Endothelial cell of umbilical vein (primary cell): ENCODE results near the gene FSD1L. TPM values are rescaled to one million over a fixed set of nuclear protein-coding genes. Genes with fewer than 3 reads are reported as not detected.

Experiments
- BruUV-seq: library from RNA; stranded (reverse); fragments of 400-500 nt; replicated peaks from 2 replicates; lab custom pipeline; 2021; lab: Mats Ljungman, UMichigan
- CTCF ChIA-PET: fragments of 300-600, 350-600 bp; sonication (Branson Sonifier 250); formaldehyde crosslinking; loops from one replicate; lab custom pipeline; 2021; ENCODE audit warnings: antibody characterized with exemption, inconsistent platforms; lab: Charles Lee
- POLR2A ChIA-PET: fragments of 300-600, 350-600 bp; sonication (Branson Sonifier 250); formaldehyde crosslinking; loops from one replicate; lab custom pipeline; 2021; ENCODE audit warnings: antibody characterized with exemption, inconsistent platforms; lab: Charles Lee
- DNase-seq: peaks from one replicate; pipeline ENCODE4 v3.0.0-alpha.2; 2011; ENCODE audit warnings: low read depth, low spot score
- FAIRE-seq: peaks from 2 replicates; lab custom pipeline; 2011; peaks lifted over from hg19 to GRCh38; lab: Jason Lieb, UNC
- H2AFZ ChIP-seq: 2 replicates; pipeline ENCODE4 v1.6.0; 2012; ENCODE audit warnings: low read depth, low read length, control low read depth, inconsistent platforms
- H3K27ac ChIP-seq: 2 replicates; pipeline ENCODE4 v1.5.1; 2011; ENCODE audit warnings: low read depth, mild to moderate bottlenecking, control low read depth, low read length, moderate library complexity; ENCODE audit not compliant: insufficient read depth
- H3K27me3 ChIP-seq, 2 experiments: 2 replicates each; pipeline versions ENCODE4 v1.6.0 to v1.6.1; 2011; ENCODE audit warnings: low read length in 2 of 2, mixed read lengths in 1 of 2; ENCODE audit not compliant: control insufficient read depth in 2 of 2, insufficient read depth in 2 of 2
- H3K36me3 ChIP-seq, 2 experiments: 2 replicates in 1 of 2; 3 replicates in 1 of 2; pipeline ENCODE4 v1.5.1; 2011; ENCODE audit warnings: low read length in 2 of 2, mild to moderate bottlenecking in 1 of 2, moderate library complexity in 1 of 2; ENCODE audit not compliant: control insufficient read depth in 2 of 2, insufficient read depth in 2 of 2; ENCODE audit errors: extremely low read depth in 1 of 2
- H3K4me1 ChIP-seq: 3 replicates; pipeline ENCODE4 v1.5.1; 2011; ENCODE audit warnings: mild to moderate bottlenecking, low read length; ENCODE audit not compliant: control insufficient read depth, insufficient read depth; ENCODE audit errors: extremely low read depth
- H3K4me2 ChIP-seq: 2 replicates; pipeline ENCODE4 v1.6.1; 2011; ENCODE audit warnings: low read length, control low read depth, mixed read lengths; ENCODE audit not compliant: insufficient read depth
- H3K4me3 ChIP-seq, 3 experiments: fragments of 200-600 bp in 1 of 3; sonication (generic), shearing (Covaris generic) in 1 of 3; replicated peaks in 1 of 3; 2 replicates each; pipeline ENCODE4 v1.5.1; 2011 to 2016; ENCODE audit warnings: control low read depth in 3 of 3, low read length in 3 of 3, mild to moderate bottlenecking in 2 of 3, inconsistent platforms in 1 of 3, low read depth in 1 of 3, moderate library complexity in 1 of 3; ENCODE audit not compliant: insufficient read depth in 1 of 3
- H3K79me2 ChIP-seq: 2 replicates; pipeline ENCODE4 v1.6.0; 2012; ENCODE audit warnings: low read length, inconsistent platforms; ENCODE audit not compliant: control insufficient read depth, insufficient read depth
- H3K9ac ChIP-seq: replicated peaks from 2 replicates; pipeline ENCODE3; 2011; ENCODE audit warnings: low read length, control low read depth; ENCODE audit not compliant: insufficient read depth; ENCODE audit errors: extremely low read depth
- H3K9me1 ChIP-seq: replicated peaks from 3 replicates; pipeline ENCODE4 v1.6.0; 2011; ENCODE audit warnings: mild to moderate bottlenecking, low read length; ENCODE audit not compliant: control insufficient read depth, insufficient read depth; ENCODE audit errors: extremely low read depth
- H3K9me3 ChIP-seq: replicated peaks from 2 replicates; pipeline ENCODE4 v1.5.1; 2012; ENCODE audit warnings: low read length, inconsistent platforms; ENCODE audit not compliant: control insufficient read depth, insufficient read depth
- H4K20me1 ChIP-seq: replicated peaks from 2 replicates; pipeline ENCODE3; 2011; ENCODE audit warnings: mild to moderate bottlenecking, low read length; ENCODE audit not compliant: control insufficient read depth, insufficient read depth; ENCODE audit errors: extremely low read depth
- CTCF ChIP-seq, 2 donors: IDR thresholded peaks; 1 replicate in 1 of 2; 2 replicates in 1 of 2; pipeline ENCODE4 v1.5.1; 2011; ENCODE audit warnings: low read length in 2 of 2, mild to moderate bottlenecking in 2 of 2, moderate library complexity in 2 of 2, control low read depth in 1 of 2, inconsistent platforms in 1 of 2, low read depth in 1 of 2; ENCODE audit not compliant: insufficient read depth in 1 of 2; ENCODE audit errors: extremely low read depth in 1 of 2
- EZH2 ChIP-seq: IDR thresholded peaks from 2 replicates; pipeline ENCODE4 v1.6.1; 2012; ENCODE audit warnings: borderline replicate concordance, low read depth, mild to moderate bottlenecking, moderate library complexity, low read length, inconsistent platforms; ENCODE audit not compliant: severe bottlenecking
- FOS ChIP-seq: IDR thresholded peaks from 2 replicates; pipeline ENCODE4 v1.6.1; 2011; ENCODE audit warnings: mild to moderate bottlenecking, low read length, moderate library complexity, borderline replicate concordance; ENCODE audit not compliant: insufficient read depth
- GATA2 ChIP-seq: IDR thresholded peaks from 2 replicates; pipeline ENCODE4 v1.7.0; 2011; ENCODE audit warnings: low read depth, mild to moderate bottlenecking, moderate library complexity, mixed read lengths, low read length; ENCODE audit not compliant: insufficient read length, insufficient read depth
- JUN ChIP-seq: IDR thresholded peaks from 2 replicates; pipeline ENCODE4 v1.6.1; 2011; ENCODE audit warnings: borderline replicate concordance, low read depth; ENCODE audit not compliant: insufficient read length, insufficient read depth
- MYC ChIP-seq: IDR thresholded peaks from one replicate; pipeline ENCODE4 v1.6.1; 2011; ENCODE audit warnings: mild to moderate bottlenecking, low read depth, low read length
- POLR2A ChIP-seq: IDR thresholded peaks from 2 replicates; pipeline ENCODE4 v1.6.1; 2012; ENCODE audit warnings: low read depth, mild to moderate bottlenecking, control low read depth, low read length
- POLR2AphosphoS5 ChIP-seq: IDR thresholded peaks from 2 replicates; pipeline ENCODE4 v1.6.1; 2012; ENCODE audit warnings: low read depth, mild to moderate bottlenecking, control low read depth, low read length, moderate library complexity; ENCODE audit not compliant: insufficient read depth
- dilution Hi-C: fragments of 300-500 bp; cut with MboI; formaldehyde crosslinking; loops from one replicate; pipeline ENCODE4 v1.15.0; 2019; ENCODE audit warnings: low sequenced_read_pairs; ENCODE audit not compliant: extremely low pct_ligation_motif_present
- intact Hi-C: fragments of 100-400 bp; cut with micrococcal nuclease; formaldehyde crosslinking; loops from one replicate; pipeline ENCODE4 v1.10.0; 2022
- polyA plus RNA-seq, 4 experiments: library from polyadenylated mRNA; depleted of rRNA in 3 of 4; stranded (reverse) in 3 of 4; unstranded in 1 of 4; fragments of >200 nt; gene quantifications; 2 replicates each; pipeline versions ENCODE4 v1.2.1 to v1.2.3, GENCODE V29; 2011 to 2012; ENCODE audit warnings: missing spikeins in 1 of 4
- total RNA-seq: library from RNA; stranded (reverse); gene quantifications from 2 replicates; pipeline ENCODE4 v1.2.3, GENCODE V29; 2021
- TF ChIP-seq, protein P1 (sequence below): IDR thresholded peaks from 2 replicates; pipeline ENCODE4 v1.6.1; 2011; ENCODE audit not compliant: insufficient read depth, insufficient read length

The FSD1L gene
- total and polyA plus RNA-seq, 2 donors (not counting 3 experiments of a cell fraction or from before 2014, with no cell fraction given) = 0.69 to 8.5 TPM

DNA sequence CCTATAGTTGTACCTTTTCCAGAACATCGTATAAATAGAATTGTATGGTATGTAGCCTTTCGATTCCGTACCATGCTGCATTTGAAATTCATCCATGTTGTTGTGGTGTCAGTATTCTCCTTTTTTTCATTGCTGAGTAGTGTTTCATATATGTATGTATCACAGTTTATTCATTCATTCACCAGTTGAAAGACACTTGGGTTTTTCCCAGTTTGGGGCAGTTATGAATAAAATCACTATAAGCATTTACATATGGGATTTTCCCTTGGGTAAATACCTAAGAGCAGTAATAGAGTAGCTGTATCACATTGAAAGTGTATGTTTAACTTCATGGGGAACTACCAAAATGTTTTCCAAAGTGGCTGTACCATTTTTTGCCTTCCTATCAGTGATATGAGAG is 94.0 kb downstream of the FSD1L start:
- Histone ChIP-seq H3K4me1 (no peaks in the 10 kb centered on the region), H3K9ac (no peak overlapping the region), H3K79me2 (no peaks in the 10 kb centered on the region), H2AFZ (no peak overlapping the region), H3K27me3 (no peaks in the 10 kb centered on the region), H3K27ac (no peak overlapping the region), H3K9me3 (no peaks in the 10 kb centered on the region), H3K9me1 (no peaks in the 10 kb centered on the region), H3K4me2 (no peak overlapping the region), H3K4me3 (no peak overlapping the region), H3K36me3 (no peaks in the 10 kb centered on the region), H4K20me1 (no peaks in the 10 kb centered on the region)
- TF ChIP-seq, protein P1, sequence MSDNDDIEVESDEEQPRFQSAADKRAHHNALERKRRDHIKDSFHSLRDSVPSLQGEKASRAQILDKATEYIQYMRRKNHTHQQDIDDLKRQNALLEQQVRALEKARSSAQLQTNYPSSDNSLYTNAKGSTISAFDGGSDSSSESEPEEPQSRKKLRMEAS = no peak
- no peak for TF ChIP-seq FOS
- no peak for TF ChIP-seq EZH2
- FAIRE-seq = no peak
- dilution Hi-C loops (no loop called here), intact Hi-C loops (no loop called here)
- DNase-seq = no peak
- BruUV-seq = no TSS peak
- ChIA-PET CTCF (no interaction called here), POLR2A (no interaction called here)

GRCh38 chr9:105554042-105554441 is 106.2 kb downstream of the FSD1L start:
- DNase-seq (no peak), FAIRE-seq (no peak)

More at GRCh38 chr9:105554042-105554441, 106.2 kb downstream of the FSD1L start:
- dilution Hi-C loops (no loop called here), intact Hi-C loops (no loop called here)
- no peaks in the 10 kb centered on the region for H3K9me1 ChIP-seq
- no peaks in the 10 kb centered on the region for H4K20me1 ChIP-seq
- peaks cover 4% of the 10 kb centered on the region for H3K79me2 ChIP-seq
- H3K27me3 ChIP-seq = no peaks in the 10 kb centered on the region
- no peak overlapping the region for H3K4me2 ChIP-seq
- H3K9ac ChIP-seq = no peak overlapping the region
- no peaks in the 10 kb centered on the region for H3K36me3 ChIP-seq
- CTCF ChIA-PET = no interaction called here
- no peaks in the 10 kb centered on the region for H3K9me3 ChIP-seq
- H3K4me1 ChIP-seq = peaks cover 9% of the 10 kb centered on the region
- no peak for TF ChIP-seq EZH2
- TF ChIP-seq GATA2 = no peak
- TF ChIP-seq CTCF (IDR thresholded peaks at IDR 0.05; ENCODE audit: extremely low read depth in 1 of 2, insufficient read depth in 1 of 2, low read depth in 1 of 2, low read length in 2 of 2) = no peak
- no peak for TF ChIP-seq POLR2A
- no peak for TF ChIP-seq JUN
- no peak for TF ChIP-seq POLR2AphosphoS5
- TF ChIP-seq FOS = no peak
- TF ChIP-seq, protein P1 = no peak
- TF ChIP-seq MYC = no peak
- POLR2A ChIA-PET = interaction anchor here (0.6 kb wide), 1 partner anchor 74 kb away, joined by 3 read pairs; no protein-coding TSS in a partner anchor
- H3K4me3 ChIP-seq = no peak overlapping the region
- no peak overlapping the region for H3K27ac ChIP-seq
- BruUV-seq = no TSS peak
- H2AFZ ChIP-seq = no peak overlapping the region
